Adrenal gland (tissue), 12 donors: ENCODE measurements around the gene CAMTA1. TPM values are rescaled to one million over a fixed set of nuclear protein-coding genes. Genes with fewer than 3 reads are reported as not detected.

ENCODE experiments used
- DNase-seq, 7 donors: peaks; one replicate each; pipeline ENCODE4 v3.0.0-alpha.2; 2019 to 2020
- H3K27ac ChIP-seq, 5 donors: fragments of 200-600 bp; sonication (generic) in 4 of 5; 1 replicate in 3 of 5; 2 replicates in 2 of 5; pipeline versions ENCODE4 v1.5.1 to v1.8.0; 2016 to 2020; ENCODE audit warnings: mild to moderate bottlenecking in 1 of 5
- H3K27me3 ChIP-seq: fragments of 200-600 bp; 2 replicates; pipeline ENCODE4 v1.8.0; 2021
- H3K36me3 ChIP-seq, 2 donors: fragments of 200-600 bp; replicated peaks in 1 of 2; 1 replicate in 1 of 2; 2 replicates in 1 of 2; pipeline versions ENCODE4 v1.5.1 to v1.8.0; 2018 to 2022
- H3K4me1 ChIP-seq, 2 donors: fragments of 200-600 bp; replicated peaks in 1 of 2; 1 replicate in 1 of 2; 2 replicates in 1 of 2; pipeline versions ENCODE4 v1.5.1 to v1.8.0; 2018 to 2021
- H3K4me3 ChIP-seq, 4 donors: fragments of 200-600 bp; sonication (generic) in 3 of 4; one replicate each; pipeline ENCODE4 v1.5.1; 2016 to 2018
- H3K9me3 ChIP-seq, 3 donors: fragments of 200-600 bp; sonication (generic) in 1 of 3; replicated peaks in 1 of 3; 1 replicate in 2 of 3; 2 replicates in 1 of 3; pipeline versions ENCODE4 v1.5.1 to v1.8.0; 2016 to 2021
- POLR2A ChIP-seq, 2 donors: fragments of 450-650 bp; IDR thresholded peaks; one replicate each; pipeline ENCODE4 v1.6.1; 2017; ENCODE audit warnings: antibody characterized with exemption in 2 of 2, mild to moderate bottlenecking in 2 of 2, moderate library complexity in 1 of 2
- WGBS, 4 donors: extraction: QIAGEN DNeasy Blood & Tissue Kit in 2 of 4; methylation state at CpG; one replicate each; pipeline versions ENCODE4 v1.1.5 to v1.1.7; 2013 to 2017; 5-methylcytosine and 5-hydroxymethylcytosine counted together
- intact Hi-C, 2 donors: fragments of 100-400 bp; cut with DNase I; formaldehyde crosslinking; loops; one replicate each; pipeline versions ENCODE4 v1.14.1 to v1.15.0; 2022 to 2023
- polyA plus RNA-seq, 3 donors: library from polyadenylated mRNA; stranded (reverse); fragments of 200-250 nt in 2 of 3; fragments of 350-450 nt in 1 of 3; fragmentation: Illumina TruSeq in 1 of 3; extraction: RNeasy Lipid Tissue Mini Kit (QIAGEN cat#74804) in 1 of 3; gene quantifications; one replicate each; pipeline ENCODE4 v1.2.3, GENCODE V29; 2013 to 2014
- total RNA-seq, 9 donors: library from RNA; depleted of rRNA in 4 of 9; stranded (reverse); fragments of >200 nt in 4 of 9; fragments of 120-200 nt in 1 of 9; fragmentation: NEBNext Ultra II Directional in 1 of 9; extraction: Animal tissue kit (Norgen Biotek cat#: 25700) in 1 of 9; gene quantifications; one replicate each; pipeline versions ENCODE4 v1.1.0 to v1.2.4, GENCODE V29; 2013 to 2023
- TF ChIP-seq, protein P1 (sequence below), 6 experiments: fragments of 450-650 bp in 4 of 6; fragments of 200-600 bp in 2 of 6; sonication (generic) in 1 of 6; IDR thresholded peaks; 1 replicate in 5 of 6; 2 replicates in 1 of 6; pipeline versions ENCODE4 v1.5.1 to v1.8.0; 2016 to 2021; ENCODE audit warnings: antibody characterized with exemption in 6 of 6, mild to moderate bottlenecking in 2 of 6, moderate library complexity in 1 of 6
- donor health status: healthy with polysubstance abuse.
- donor health status: Bipolar disorder and iron deficiency.
- donor health status: DM: yes; HTN: yes; CAD: no.
- donor health status: DM: no; HTN: no; CAD: no.
- donor health status: DM: no; HTN: no; CAD: no.
- donor health status: DM: yes; HTN: yes; CAD: no.

Gene CAMTA1
- total and polyA plus RNA-seq, 12 donors: 62.9 to 141 (median 96.9) TPM

DNA sequence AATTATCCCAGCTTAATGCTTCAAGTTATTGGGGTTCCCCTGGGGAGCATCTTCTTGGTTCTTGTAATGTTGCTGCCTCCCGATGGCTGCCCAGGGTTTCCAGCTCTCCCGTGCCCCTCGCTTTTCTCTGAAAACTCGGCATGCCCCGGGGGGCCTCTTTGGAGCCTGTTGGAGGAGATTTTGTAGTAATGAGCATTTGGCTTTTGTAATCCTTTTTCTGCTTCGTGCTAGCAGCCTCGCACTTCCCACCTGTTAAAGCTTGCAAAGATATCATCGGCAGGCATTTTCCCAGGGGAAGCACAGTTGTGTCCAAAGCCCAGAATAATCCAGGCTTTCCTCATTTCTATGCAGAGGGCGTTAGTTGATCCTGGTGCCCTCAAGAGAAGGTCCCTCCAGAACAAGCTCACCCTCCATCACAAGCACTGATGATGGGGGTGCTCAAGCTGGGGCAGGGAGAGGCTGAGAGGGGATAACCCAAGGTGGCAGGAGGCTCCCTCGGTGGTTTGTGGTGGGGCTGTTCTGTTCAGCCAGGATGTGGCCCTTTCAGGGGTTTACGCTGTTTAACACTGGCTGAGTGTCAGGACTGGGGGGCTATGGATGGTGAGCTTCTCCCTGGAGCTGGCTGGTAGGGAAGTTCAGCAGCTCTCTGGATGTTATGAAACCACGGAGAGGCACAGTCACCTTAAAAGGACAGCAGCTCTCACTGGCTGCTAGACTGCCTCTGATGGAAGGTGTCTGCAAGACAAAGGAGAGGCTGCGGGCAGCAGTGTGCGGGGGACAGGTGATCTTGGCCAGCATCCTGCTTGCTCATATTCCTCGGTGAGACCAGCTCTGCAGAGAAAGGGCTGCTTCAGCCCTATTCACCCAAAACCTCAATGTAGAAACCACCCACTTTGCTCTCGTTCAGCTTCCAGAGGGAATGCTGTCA lies 508.7 kb downstream of the CAMTA1 start:
- H3K27ac ChIP-seq: no peak overlapping the region
- WGBS, 4 donors: 74 to 83% (median 80%) methylated on average over 15 to 16 of the region's 16 CpGs
- H3K4me1 ChIP-seq: no peaks in the 10 kb centered on the region
- intact Hi-C loops: no loop called here
- no peaks in the 10 kb centered on the region for H3K9me3 ChIP-seq
- H3K4me3 ChIP-seq: no peak overlapping the region
- TF ChIP-seq, protein P1, sequence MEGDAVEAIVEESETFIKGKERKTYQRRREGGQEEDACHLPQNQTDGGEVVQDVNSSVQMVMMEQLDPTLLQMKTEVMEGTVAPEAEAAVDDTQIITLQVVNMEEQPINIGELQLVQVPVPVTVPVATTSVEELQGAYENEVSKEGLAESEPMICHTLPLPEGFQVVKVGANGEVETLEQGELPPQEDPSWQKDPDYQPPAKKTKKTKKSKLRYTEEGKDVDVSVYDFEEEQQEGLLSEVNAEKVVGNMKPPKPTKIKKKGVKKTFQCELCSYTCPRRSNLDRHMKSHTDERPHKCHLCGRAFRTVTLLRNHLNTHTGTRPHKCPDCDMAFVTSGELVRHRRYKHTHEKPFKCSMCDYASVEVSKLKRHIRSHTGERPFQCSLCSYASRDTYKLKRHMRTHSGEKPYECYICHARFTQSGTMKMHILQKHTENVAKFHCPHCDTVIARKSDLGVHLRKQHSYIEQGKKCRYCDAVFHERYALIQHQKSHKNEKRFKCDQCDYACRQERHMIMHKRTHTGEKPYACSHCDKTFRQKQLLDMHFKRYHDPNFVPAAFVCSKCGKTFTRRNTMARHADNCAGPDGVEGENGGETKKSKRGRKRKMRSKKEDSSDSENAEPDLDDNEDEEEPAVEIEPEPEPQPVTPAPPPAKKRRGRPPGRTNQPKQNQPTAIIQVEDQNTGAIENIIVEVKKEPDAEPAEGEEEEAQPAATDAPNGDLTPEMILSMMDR (IDR thresholded peaks at IDR 0.05): no peak
- TF ChIP-seq POLR2A (IDR thresholded peaks at IDR 0.05): no peak
- no peaks in the 10 kb centered on the region for H3K27me3 ChIP-seq
- DNase-seq: peak in 1 of 7 donors; percentile 45
- no peaks in the 10 kb centered on the region for H3K36me3 ChIP-seq

DNA sequence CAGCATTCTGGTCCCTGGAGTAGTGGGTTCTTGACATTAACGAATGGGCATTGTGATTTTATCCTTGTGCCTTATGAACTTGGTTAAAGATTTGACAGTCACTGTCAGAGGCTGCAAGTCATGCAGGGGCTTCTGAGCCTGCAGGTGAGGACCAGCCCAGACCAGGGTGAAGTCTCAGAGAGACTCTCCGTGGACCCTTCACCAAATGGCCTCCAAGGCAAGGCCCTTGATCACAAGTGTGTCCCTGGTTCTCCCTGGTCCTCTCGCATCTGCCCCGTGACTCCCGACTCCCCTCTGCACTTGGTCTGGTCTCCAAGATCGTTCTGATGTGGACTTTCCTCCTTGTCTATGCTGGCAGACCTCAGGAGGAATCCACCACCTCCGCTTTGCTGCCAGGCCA lies 509.4 kb downstream of the CAMTA1 start:
- H3K27ac ChIP-seq: no peak overlapping the region
- TF ChIP-seq, protein P1 (IDR thresholded peaks at IDR 0.05): no peak
- TF ChIP-seq POLR2A (IDR thresholded peaks at IDR 0.05): no peak
- H3K27me3 ChIP-seq: no peaks in the 10 kb centered on the region
- no peaks in the 10 kb centered on the region for H3K9me3 ChIP-seq
- 88 to 90% (median 89%) methylated on average over 7 of the region's 7 CpGs for WGBS, 4 donors
- intact Hi-C loops: no loop called here
- no peak overlapping the region for H3K4me3 ChIP-seq
- H3K36me3 ChIP-seq: no peaks in the 10 kb centered on the region
- H3K4me1 ChIP-seq: peaks cover 0 to 3% of the 10 kb centered on the region in 2 donors
- peak in 1 of 7 donors; percentile 48 for DNase-seq

DNA sequence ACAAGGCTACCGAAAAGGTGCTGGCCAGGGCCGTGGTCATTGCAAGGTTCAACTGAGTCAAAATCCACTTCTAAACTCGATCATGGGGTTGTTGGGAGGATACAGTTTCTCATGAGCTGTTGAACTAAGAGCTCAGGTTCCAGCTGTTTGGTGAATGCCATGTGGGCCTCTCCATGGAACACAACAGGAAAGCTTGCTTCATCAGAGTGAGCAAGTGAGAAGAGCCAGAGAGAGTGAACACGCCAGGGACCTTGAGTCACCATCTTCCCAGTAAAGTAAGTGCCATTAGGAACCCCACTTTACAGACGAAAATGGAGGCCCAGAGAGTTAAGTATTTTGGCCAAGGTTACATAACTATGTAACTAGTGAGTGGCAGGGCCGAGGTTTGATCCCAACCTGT lies 510.7 kb downstream of the CAMTA1 start:
- no peak overlapping the region for H3K27ac ChIP-seq
- H3K9me3 ChIP-seq: no peaks in the 10 kb centered on the region
- peaks cover 3 to 13% of the 10 kb centered on the region in 2 donors for H3K4me1 ChIP-seq
- 73 to 92% (median 88%) methylated on average over 6 of the region's 6 CpGs for WGBS, 4 donors
- no peaks in the 10 kb centered on the region for H3K36me3 ChIP-seq
- no peak overlapping the region for H3K4me3 ChIP-seq
- no peak for TF ChIP-seq POLR2A (IDR thresholded peaks at IDR 0.05)
- TF ChIP-seq, protein P1 (IDR thresholded peaks at IDR 0.05): no peak
- no peaks in the 10 kb centered on the region for H3K27me3 ChIP-seq
- DNase-seq: no peak
- intact Hi-C loops: no loop called here

DNA sequence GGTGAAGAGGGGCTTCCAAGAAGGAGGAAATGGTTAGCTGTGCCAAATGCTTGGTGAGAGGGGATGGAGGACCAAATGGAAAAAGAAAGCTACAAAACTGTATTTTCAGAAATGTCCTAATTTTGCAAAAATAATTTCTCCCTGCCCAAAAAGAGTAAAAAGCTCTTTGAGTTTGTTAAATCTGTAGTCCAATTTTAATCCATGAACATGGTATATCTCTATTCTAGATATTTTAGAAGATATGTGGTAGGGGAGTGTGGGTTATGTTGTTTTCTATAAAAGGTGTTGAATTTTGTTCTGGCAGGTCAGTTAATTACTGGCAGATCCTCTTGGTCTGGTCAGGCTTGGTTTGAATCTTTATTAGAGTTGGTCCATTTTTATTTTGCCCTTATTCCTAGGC lies 511.7 kb downstream of the CAMTA1 start:
- DNase-seq: no peak
- Histone ChIP-seq H3K36me3 (no peaks in the 10 kb centered on the region), H3K4me1 (peaks cover 4 to 16% of the 10 kb centered on the region in 2 donors), H3K9me3 (no peaks in the 10 kb centered on the region), H3K27me3 (no peaks in the 10 kb centered on the region), H3K27ac (no peak overlapping the region), H3K4me3 (no peak overlapping the region)
- TF ChIP-seq, protein P1 (IDR thresholded peaks at IDR 0.05): no peak
- no peak for TF ChIP-seq POLR2A (IDR thresholded peaks at IDR 0.05)
- intact Hi-C loops: no loop called here
